Effector CD4-positive, alpha-beta T cell (primary cell): ENCODE data around the gene EPB42.
"Not testable (repeated sequence)": the region's sequence is repeated elsewhere in the genome, so short reads cannot be mapped to it uniquely, and the experiment has no call there.

ENCODE experiments used
- DNase-seq: peaks from one replicate; pipeline ENCODE4 v3.0.0-alpha.2; 2020

Gene EPB42

GRCh38 chr15:43184407-43185124, 36.3 kb downstream of the EPB42 start:
- DNase-seq: no peak

GRCh38 chr15:43183270-43183669, 37.5 kb downstream of the EPB42 start:
- no peak for DNase-seq

- DNase-seq: not testable (repeated sequence)
Measured at GRCh38 chr15:43177147-43177546, 43.7 kb downstream of the EPB42 start.

- not testable (repeated sequence) for DNase-seq
Measured at GRCh38 chr15:43175656-43176309, 45.0 kb downstream of the EPB42 start.

GRCh38 chr15:43169888-43170287, 50.9 kb downstream of the EPB42 start:
- no peak for DNase-seq

- DNase-seq: no peak
Measured at GRCh38 chr15:43168192-43169107, 52.4 kb downstream of the EPB42 start.

- DNase-seq: not testable (repeated sequence)
Measured at GRCh38 chr15:43167261-43167660, 53.6 kb downstream of the EPB42 start.

GRCh38 chr15:43165801-43166325, 55.0 kb downstream of the EPB42 start:
- DNase-seq: no peak

GRCh38 chr15:43153269-43153668, 67.5 kb downstream of the EPB42 start:
- no peak for DNase-seq

GRCh38 chr15:43151688-43152087, 69.1 kb downstream of the EPB42 start:
- no peak for DNase-seq

GRCh38 chr15:43150191-43150929, 70.5 kb downstream of the EPB42 start:
- DNase-seq: no peak
